Esophagus squamous epithelium (tissue), 4 donors: ENCODE results near the gene BICC1.

Experiments used
- POLR2A ChIP-seq, 4 donors: fragments of 450-650 bp; IDR thresholded peaks; one replicate each; pipeline ENCODE4 v1.6.1; 2017; ENCODE audit warnings: antibody characterized with exemption in 4 of 4, mild to moderate bottlenecking in 4 of 4, moderate library complexity in 3 of 4
- TF ChIP-seq, protein P1 (sequence below), 6 experiments: fragments of 450-650 bp in 4 of 6; fragments of 200-600 bp in 2 of 6; sonication (generic) in 2 of 6; IDR thresholded peaks; one replicate each; pipeline ENCODE4 v1.5.1; 2016 to 2019; ENCODE audit warnings: antibody characterized with exemption in 6 of 6, mild to moderate bottlenecking in 4 of 6, moderate library complexity in 4 of 6

DNA sequence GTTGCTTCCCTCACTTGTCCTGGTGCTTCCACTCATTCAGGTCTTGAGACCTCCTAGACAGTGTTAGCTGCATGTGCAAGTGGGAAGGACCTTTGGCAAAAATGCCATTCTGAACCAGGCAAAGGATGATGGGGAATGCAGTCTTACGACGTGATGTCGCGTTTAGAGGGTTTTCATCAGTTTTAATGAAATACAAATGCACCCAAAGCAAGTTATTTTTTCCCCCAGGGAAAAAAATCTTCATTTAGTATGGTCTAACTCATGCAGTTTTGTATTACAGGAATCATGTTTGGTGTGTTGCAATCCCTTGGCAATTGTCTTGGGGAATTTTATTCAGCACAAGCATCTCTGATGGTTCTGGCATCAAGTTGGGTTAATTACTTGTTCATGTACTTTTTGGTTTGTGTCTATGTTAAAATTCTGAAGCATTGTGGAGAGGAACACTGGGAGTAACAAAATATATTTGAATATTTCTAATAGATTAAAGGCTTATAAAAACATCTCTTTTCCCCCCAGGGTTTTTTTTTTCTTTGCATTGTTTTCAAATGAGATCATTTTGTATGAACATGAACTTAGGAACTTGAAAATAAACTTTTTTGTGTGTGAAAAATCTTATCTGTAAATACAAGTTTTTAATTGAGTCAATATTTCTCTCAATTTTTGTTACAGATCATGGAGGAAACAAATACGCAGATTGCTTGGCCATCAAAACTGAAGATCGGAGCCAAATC is 188.9 kb downstream of the BICC1 start:
- TF ChIP-seq, protein P1, sequence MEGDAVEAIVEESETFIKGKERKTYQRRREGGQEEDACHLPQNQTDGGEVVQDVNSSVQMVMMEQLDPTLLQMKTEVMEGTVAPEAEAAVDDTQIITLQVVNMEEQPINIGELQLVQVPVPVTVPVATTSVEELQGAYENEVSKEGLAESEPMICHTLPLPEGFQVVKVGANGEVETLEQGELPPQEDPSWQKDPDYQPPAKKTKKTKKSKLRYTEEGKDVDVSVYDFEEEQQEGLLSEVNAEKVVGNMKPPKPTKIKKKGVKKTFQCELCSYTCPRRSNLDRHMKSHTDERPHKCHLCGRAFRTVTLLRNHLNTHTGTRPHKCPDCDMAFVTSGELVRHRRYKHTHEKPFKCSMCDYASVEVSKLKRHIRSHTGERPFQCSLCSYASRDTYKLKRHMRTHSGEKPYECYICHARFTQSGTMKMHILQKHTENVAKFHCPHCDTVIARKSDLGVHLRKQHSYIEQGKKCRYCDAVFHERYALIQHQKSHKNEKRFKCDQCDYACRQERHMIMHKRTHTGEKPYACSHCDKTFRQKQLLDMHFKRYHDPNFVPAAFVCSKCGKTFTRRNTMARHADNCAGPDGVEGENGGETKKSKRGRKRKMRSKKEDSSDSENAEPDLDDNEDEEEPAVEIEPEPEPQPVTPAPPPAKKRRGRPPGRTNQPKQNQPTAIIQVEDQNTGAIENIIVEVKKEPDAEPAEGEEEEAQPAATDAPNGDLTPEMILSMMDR (IDR thresholded peaks at IDR 0.05) = no peak
- no peak for TF ChIP-seq POLR2A (IDR thresholded peaks at IDR 0.05)
